B cell (primary cell): ENCODE measurements around the gene BRME1. TPM values are rescaled to one million over a fixed set of nuclear protein-coding genes. Genes with fewer than 3 reads are reported as not detected.

Experiments
- ATAC-seq: fragments of 200-7000 bp; cut with Tn5 transposase; one replicate; pipeline ENCODE4 v1.10.0; 2021; ENCODE audit warnings: low read depth, mild to moderate bottlenecking, moderate number of reproducible peaks, moderate library complexity
- CTCF ChIA-PET: fragments of 350-600 bp; sonication (Branson Sonifier 250); formaldehyde crosslinking; loops from one replicate; lab custom pipeline; 2021; ENCODE audit warnings: antibody characterized with exemption, inconsistent platforms; lab: Charles Lee
- POLR2A ChIA-PET: fragments of 350-600 bp; sonication (Branson Sonifier 250); formaldehyde crosslinking; loops from one replicate; lab custom pipeline; 2021; ENCODE audit warnings: antibody characterized with exemption; lab: Charles Lee
- DNase-seq: peaks from one replicate; pipeline ENCODE4 v3.0.0; 2013
- H2AFZ ChIP-seq: 2 replicates; pipeline ENCODE4 v1.6.1; 2012; ENCODE audit warnings: mild to moderate bottlenecking, low read depth, low read length; ENCODE audit not compliant: insufficient read depth, poor library complexity, severe bottlenecking
- H3K27ac ChIP-seq, 2 donors: 1 replicate in 1 of 2; 2 replicates in 1 of 2; pipeline ENCODE4 v1.5.1; 2012 to 2013; ENCODE audit warnings: low read length in 2 of 2, mild to moderate bottlenecking in 2 of 2, moderate library complexity in 1 of 2
- H3K27me3 ChIP-seq, 4 experiments: fragments of 200-600 bp in 1 of 4; sonication (generic) in 1 of 4; replicated peaks in 1 of 4; 1 replicate in 2 of 4; 2 replicates in 2 of 4; pipeline versions ENCODE4 v1.6.1 to v1.7.0; 2013 to 2016; ENCODE audit warnings: low read length in 3 of 4, mild to moderate bottlenecking in 2 of 4, mixed read lengths in 1 of 4, moderate library complexity in 1 of 4; ENCODE audit not compliant: insufficient read depth in 4 of 4, control insufficient read depth in 3 of 4; ENCODE audit errors: control extremely low read depth in 1 of 4
- H3K36me3 ChIP-seq, 2 experiments: replicated peaks in 1 of 2; 1 replicate in 1 of 2; 2 replicates in 1 of 2; pipeline versions ENCODE4 v1.6.1 to v1.7.1; 2013; ENCODE audit warnings: low read length in 1 of 2; ENCODE audit not compliant: insufficient read depth in 2 of 2, control insufficient read depth in 1 of 2; ENCODE audit errors: control extremely low read depth in 1 of 2, extremely low read depth in 1 of 2
- H3K4me1 ChIP-seq, 2 donors: fragments of 200-600 bp in 1 of 2; sonication (generic) in 1 of 2; 1 replicate in 1 of 2; 2 replicates in 1 of 2; pipeline versions ENCODE4 v1.5.1 to v1.6.1; 2013 to 2017; ENCODE audit warnings: low read length in 2 of 2; ENCODE audit not compliant: control insufficient read depth in 2 of 2, insufficient read depth in 2 of 2
- H3K4me2 ChIP-seq: replicated peaks from 2 replicates; pipeline ENCODE3; 2012; ENCODE audit warnings: mild to moderate bottlenecking, low read depth, low read length; ENCODE audit not compliant: poor library complexity, severe bottlenecking
- H3K4me3 ChIP-seq, 5 experiments: fragments of 200-600 bp in 1 of 5; sonication (generic) in 1 of 5; 1 replicate in 3 of 5; 2 replicates in 2 of 5; pipeline versions ENCODE4 v1.5.1 to v1.7.0; 2011 to 2016; ENCODE audit warnings: low read length in 4 of 5, mild to moderate bottlenecking in 4 of 5, low read depth in 2 of 5, control low read depth in 1 of 5, moderate library complexity in 1 of 5; ENCODE audit not compliant: insufficient read depth in 1 of 5; ENCODE audit errors: control extremely low read depth in 1 of 5, extremely low read depth in 1 of 5
- H3K79me2 ChIP-seq: fragments of 200-600 bp; sonication (generic); one replicate; pipeline ENCODE4 v1.6.0; 2016; ENCODE audit warnings: low read length; ENCODE audit not compliant: control insufficient read depth, insufficient read depth
- H3K9ac ChIP-seq: fragments of 200-600 bp; sonication (generic); 2 replicates; pipeline ENCODE4 v1.6.1; 2017; ENCODE audit warnings: mild to moderate bottlenecking, low read length, moderate library complexity
- H3K9me3 ChIP-seq, 3 donors: one replicate each; pipeline versions ENCODE4 v1.6.1 to v1.7.1; 2013; ENCODE audit warnings: low read length in 2 of 3; ENCODE audit not compliant: control insufficient read depth in 2 of 3, insufficient read depth in 1 of 3; ENCODE audit errors: control extremely low read depth in 1 of 3
- H4K20me1 ChIP-seq: 2 replicates; pipeline ENCODE4 v1.6.0; 2012; ENCODE audit warnings: mild to moderate bottlenecking, low read length; ENCODE audit not compliant: insufficient read depth, control insufficient read depth, poor library complexity, severe bottlenecking
- H3K27ac Mint-ChIP-seq: one replicate; pipeline ENCODE4 v1.8.0; 2021; ENCODE audit warnings: mixed read lengths
- H3K27me3 Mint-ChIP-seq: one replicate; pipeline ENCODE4 v1.8.0; 2021; ENCODE audit warnings: mixed read lengths
- H3K4me1 Mint-ChIP-seq: one replicate; pipeline ENCODE4 v1.8.0; 2021; ENCODE audit warnings: mixed read lengths
- H3K4me3 Mint-ChIP-seq: one replicate; pipeline ENCODE4 v1.8.0; 2021; ENCODE audit warnings: mixed read lengths
- H3K9me3 Mint-ChIP-seq: one replicate; pipeline ENCODE4 v1.8.0; 2022; ENCODE audit warnings: mixed read lengths; ENCODE audit not compliant: insufficient read depth
- EZH2 ChIP-seq: IDR thresholded peaks from 2 replicates; pipeline ENCODE4 v1.6.1; 2012; ENCODE audit warnings: borderline replicate concordance, low read depth, mild to moderate bottlenecking, moderate library complexity, low read length; ENCODE audit not compliant: insufficient read depth, poor library complexity, severe bottlenecking
- WGBS: methylation state at CpG from one replicate; pipeline ENCODE4 v1.1.5; 2013; ENCODE audit warnings: missing lambda C conversion rate; ENCODE audit not compliant: insufficient coverage; 5-methylcytosine and 5-hydroxymethylcytosine counted together
- intact Hi-C: fragments of 100-400 bp; cut with micrococcal nuclease; formaldehyde crosslinking; loops from one replicate; pipeline ENCODE4 v1.10.0; 2022
- polyA plus RNA-seq: library from polyadenylated mRNA; depleted of rRNA; stranded (reverse); fragments of >200 nt; gene quantifications from 2 replicates; pipeline ENCODE4 v1.2.3, GENCODE V29; 2012
- total RNA-seq, 2 donors: library from RNA; stranded (reverse); fragments of 120-200 nt in 1 of 2; gene quantifications; 1 replicate in 1 of 2; 2 replicates in 1 of 2; pipeline versions ENCODE4 v1.2.3 to v1.2.4, GENCODE V29; 2013 to 2022
- TF ChIP-seq, protein P1 (sequence below): fragments of 200-600 bp; IDR thresholded peaks from one replicate; pipeline ENCODE4 v1.8.0; 2022; ENCODE audit warnings: antibody characterized with exemption, mild to moderate bottlenecking

BRME1 gene
- total and polyA plus RNA-seq, 2 donors (not counting 1 experiment from before 2014, with no cell fraction given) = 1.8 to 2.4 TPM

DNA sequence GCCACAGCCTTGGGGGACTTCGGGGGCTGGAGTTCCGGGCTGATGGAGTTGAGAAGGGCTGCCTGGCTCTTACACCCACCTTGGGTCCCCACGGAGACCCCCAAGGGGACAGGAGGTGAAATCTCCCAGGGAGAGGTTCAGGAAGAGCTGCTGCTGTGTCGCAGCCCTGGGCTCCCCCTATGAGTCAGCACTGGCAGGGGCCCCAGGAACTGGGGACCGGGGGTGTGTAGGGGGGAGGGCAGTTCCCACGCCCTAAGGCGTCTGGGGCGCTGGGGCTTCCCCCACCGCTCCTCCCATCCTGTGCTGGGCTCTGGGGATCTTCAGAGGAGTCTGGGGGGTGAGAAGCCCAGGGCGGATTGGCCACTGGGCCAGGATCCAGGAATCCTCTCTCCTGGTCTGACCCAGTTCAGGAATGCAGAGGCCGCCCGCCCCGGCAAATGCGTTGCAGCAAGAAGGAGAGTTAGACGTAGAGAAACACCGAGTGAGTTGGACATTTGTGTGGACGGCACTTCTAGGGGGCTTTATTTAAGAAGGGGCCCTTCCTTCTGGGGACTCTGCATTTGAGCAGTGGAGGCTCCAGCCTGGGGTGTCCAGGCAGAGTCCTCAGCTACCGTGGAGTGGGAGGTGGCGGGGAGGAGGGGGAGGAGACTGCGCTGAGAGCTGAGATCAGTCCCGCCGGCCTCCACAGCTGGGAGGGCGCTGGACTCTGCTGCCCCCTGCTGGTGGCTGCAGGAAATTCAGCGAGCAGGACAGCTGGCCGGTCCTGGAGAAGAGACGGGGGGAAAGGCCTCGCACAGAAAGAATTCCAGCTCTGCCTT, 44.0 kb downstream of the BRME1 start:
- ChIA-PET CTCF (interaction anchor here (0.6 to 7.4 kb wide), 47 partner anchors 10 to 1898 kb away, joined by 3 to 250 read pairs (median 5); partner anchors contain the start of genes ASF1B, C19orf53, IER2 and MRI1), POLR2A (interaction anchor here (0.6 to 3.1 kb wide), 13 partner anchors 15 to 196 kb away, joined by 3 to 13 read pairs (median 6); partner anchors contain the start of genes C19orf53, IL27RA, MRI1 and ZSWIM4)
- H3K9me3 ChIP-seq = peaks cover 0 to 7% (median 0%) of the 10 kb centered on the region in 3 donors
- no peaks in the 10 kb centered on the region for H4K20me1 ChIP-seq
- DNase-seq (peak; percentile 92), ATAC-seq (peak; percentile 83)
- peak overlapping the region; percentile 34 to 78 for H3K27ac ChIP-seq
- TF ChIP-seq, protein P1, sequence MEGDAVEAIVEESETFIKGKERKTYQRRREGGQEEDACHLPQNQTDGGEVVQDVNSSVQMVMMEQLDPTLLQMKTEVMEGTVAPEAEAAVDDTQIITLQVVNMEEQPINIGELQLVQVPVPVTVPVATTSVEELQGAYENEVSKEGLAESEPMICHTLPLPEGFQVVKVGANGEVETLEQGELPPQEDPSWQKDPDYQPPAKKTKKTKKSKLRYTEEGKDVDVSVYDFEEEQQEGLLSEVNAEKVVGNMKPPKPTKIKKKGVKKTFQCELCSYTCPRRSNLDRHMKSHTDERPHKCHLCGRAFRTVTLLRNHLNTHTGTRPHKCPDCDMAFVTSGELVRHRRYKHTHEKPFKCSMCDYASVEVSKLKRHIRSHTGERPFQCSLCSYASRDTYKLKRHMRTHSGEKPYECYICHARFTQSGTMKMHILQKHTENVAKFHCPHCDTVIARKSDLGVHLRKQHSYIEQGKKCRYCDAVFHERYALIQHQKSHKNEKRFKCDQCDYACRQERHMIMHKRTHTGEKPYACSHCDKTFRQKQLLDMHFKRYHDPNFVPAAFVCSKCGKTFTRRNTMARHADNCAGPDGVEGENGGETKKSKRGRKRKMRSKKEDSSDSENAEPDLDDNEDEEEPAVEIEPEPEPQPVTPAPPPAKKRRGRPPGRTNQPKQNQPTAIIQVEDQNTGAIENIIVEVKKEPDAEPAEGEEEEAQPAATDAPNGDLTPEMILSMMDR = peak; percentile 97
- no peak for TF ChIP-seq EZH2
- Mint-ChIP-seq H3K27ac (peak overlapping the region; percentile 85), H3K27me3 (peaks cover 24% of the 10 kb centered on the region), H3K4me3 (peak overlapping the region; percentile 91), H3K4me1 (peaks cover 29% of the 10 kb centered on the region), H3K9me3 (no peaks in the 10 kb centered on the region)
- no peaks in the 10 kb centered on the region for H3K36me3 ChIP-seq
- peak overlapping the region; percentile 79 for H3K9ac ChIP-seq
- peaks cover 26 to 28% of the 10 kb centered on the region in 2 donors for H3K4me1 ChIP-seq
- intact Hi-C loops = loop anchor here (1.0 to 5.0 kb wide), 5 partner anchors 11 to 760 kb away; partner anchors contain the start of gene LYL1
- H3K27me3 ChIP-seq = peaks cover 0 to 33% (median 17%) of the 10 kb centered on the region in 4 experiments
- H3K4me2 ChIP-seq = peak overlapping the region; percentile 98
- under 1% methylated on average over 24 of the region's 27 CpGs for WGBS
- H2AFZ ChIP-seq = peak overlapping the region; percentile 76
- no peaks in the 10 kb centered on the region for H3K79me2 ChIP-seq
- peak overlapping the region; percentile 50 to 69 (median 61) for H3K4me3 ChIP-seq
